ENCODE measurements around the gene FLNC. TPM values are rescaled to one million over a fixed set of nuclear protein-coding genes. Genes with fewer than 3 reads are reported as not detected.

The FLNC gene
- total and polyA plus RNA-seq, 9 of the 15 experiments (the other 6 are each of a cell fraction or from before 2014, with no cell fraction given) = 0.90 to 155 (median 28.8) TPM

DNA sequence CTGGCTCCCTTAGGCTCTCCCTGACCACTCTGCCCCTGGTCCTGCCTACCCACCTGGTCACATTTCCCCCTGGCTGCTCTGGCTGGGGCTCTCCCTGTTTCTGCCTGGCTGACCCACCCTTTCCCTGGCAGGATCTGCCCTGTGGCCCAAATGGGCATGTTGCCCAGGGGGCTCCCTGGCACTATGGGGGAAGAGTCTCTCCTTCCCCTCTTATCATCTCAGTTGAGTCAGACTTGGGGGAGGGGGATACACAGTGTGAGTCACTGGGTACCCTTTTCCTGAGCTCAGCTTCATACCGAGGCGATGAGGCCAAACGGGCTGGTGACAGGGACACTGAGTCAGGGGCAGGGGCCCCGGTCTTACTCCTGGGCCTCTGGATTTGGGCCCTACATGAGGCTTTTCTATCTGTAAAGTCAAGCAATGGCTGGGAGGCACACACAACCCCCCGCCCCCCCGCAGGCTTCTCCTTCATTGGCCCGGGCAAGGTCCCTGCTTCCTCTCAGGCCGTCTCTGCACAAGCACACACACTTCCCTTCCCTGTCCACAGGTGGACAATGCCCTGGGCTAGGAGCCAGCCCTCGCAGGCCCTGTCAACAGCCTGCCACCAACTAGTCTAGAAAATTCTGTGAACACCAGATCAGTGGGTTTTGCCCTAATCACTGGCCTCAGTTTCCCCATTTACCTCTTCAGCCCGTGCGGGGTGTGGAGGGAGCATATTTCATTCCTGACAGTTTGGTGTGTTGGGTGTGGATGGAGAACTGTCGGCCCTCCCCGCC is 627 bp upstream of the FLNC start (continued):
- TF ChIP-seq, protein P1, sequence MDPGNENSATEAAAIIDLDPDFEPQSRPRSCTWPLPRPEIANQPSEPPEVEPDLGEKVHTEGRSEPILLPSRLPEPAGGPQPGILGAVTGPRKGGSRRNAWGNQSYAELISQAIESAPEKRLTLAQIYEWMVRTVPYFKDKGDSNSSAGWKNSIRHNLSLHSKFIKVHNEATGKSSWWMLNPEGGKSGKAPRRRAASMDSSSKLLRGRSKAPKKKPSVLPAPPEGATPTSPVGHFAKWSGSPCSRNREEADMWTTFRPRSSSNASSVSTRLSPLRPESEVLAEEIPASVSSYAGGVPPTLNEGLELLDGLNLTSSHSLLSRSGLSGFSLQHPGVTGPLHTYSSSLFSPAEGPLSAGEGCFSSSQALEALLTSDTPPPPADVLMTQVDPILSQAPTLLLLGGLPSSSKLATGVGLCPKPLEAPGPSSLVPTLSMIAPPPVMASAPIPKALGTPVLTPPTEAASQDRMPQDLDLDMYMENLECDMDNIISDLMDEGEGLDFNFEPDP (CRISPR knock-in tag; IDR thresholded peaks at IDR 0.05) = no peak
- TF ChIP-seq ELF1 (tag; IDR thresholded peaks at IDR 0.05) = no peak
- TF ChIP-seq POLR3G (IDR thresholded peaks at IDR 0.05; ENCODE audit: extremely low read depth, insufficient read length, insufficient replicate concordance) = no peak
- TF ChIP-seq, protein P2, sequence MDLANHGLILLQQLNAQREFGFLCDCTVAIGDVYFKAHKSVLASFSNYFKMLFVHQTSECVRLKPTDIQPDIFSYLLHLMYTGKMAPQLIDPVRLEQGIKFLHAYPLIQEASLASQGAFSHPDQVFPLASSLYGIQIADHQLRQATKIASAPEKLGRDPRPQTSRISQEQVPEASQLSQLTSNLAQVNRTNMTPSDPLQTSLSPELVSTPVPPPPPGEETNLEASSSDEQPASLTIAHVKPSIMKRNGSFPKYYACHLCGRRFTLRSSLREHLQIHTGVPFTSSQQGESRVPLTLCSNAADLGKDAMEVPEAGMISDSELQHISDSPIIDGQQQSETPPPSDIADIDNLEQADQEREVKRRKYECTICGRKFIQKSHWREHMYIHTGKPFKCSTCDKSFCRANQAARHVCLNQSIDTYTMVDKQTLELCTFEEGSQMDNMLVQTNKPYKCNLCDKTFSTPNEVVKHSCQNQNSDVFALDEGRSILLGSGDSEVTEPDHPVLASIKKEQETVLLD (IDR thresholded peaks at IDR 0.05) = no peak
- no peak for TF ChIP-seq CHD1 (IDR thresholded peaks at IDR 0.05; ENCODE audit: low read length)
- no peak for TF ChIP-seq SIX5 (IDR thresholded peaks at IDR 0.05; ENCODE audit: borderline replicate concordance in 1 of 2, insufficient read depth in 1 of 2, low read depth in 1 of 2, low read length in 2 of 2)
- TF ChIP-seq RAD21 (CRISPR knock-in tag; conservative IDR thresholded peaks at IDR 0.05 in 1 of 2, IDR thresholded peaks at IDR 0.05 in 1 of 2) = no peak
- no peak for TF ChIP-seq BDP1 (IDR thresholded peaks at IDR 0.05; ENCODE audit: insufficient read depth, insufficient read length)
- no peak for TF ChIP-seq RERE (CRISPR knock-in tag; IDR thresholded peaks at IDR 0.05; ENCODE audit: borderline replicate concordance)
- TF ChIP-seq FOXK2 (conservative IDR thresholded peaks at IDR 0.05 in 1 of 2, IDR thresholded peaks at IDR 0.05 in 1 of 2; ENCODE audit: low read depth in 2 of 2) = no peak
- no peak for TF ChIP-seq ZNF609 (CRISPR knock-in tag; IDR thresholded peaks at IDR 0.05; ENCODE audit: borderline replicate concordance)
- TF ChIP-seq ZNF165 (CRISPR knock-in tag; IDR thresholded peaks at IDR 0.05; ENCODE audit: borderline replicate concordance) = no peak
